GM12891 (cell line): Measurements from ENCODE around the gene KIF3C.

Source experiments
- PAX5 ChIP-seq: IDR thresholded peaks from 2 replicates; pipeline ENCODE4 v1.6.1; 2011; ENCODE audit warnings: low read length, moderate library complexity, mild to moderate bottlenecking; ENCODE audit not compliant: insufficient read depth, severe bottlenecking
- POLR2A ChIP-seq: IDR thresholded peaks from 2 replicates; pipeline ENCODE4 v1.6.1; 2011; ENCODE audit warnings: low read depth, low read length, control low read depth
- POLR2AphosphoS5 ChIP-seq: IDR thresholded peaks from 2 replicates; pipeline ENCODE4 v1.6.1; 2011; ENCODE audit warnings: low read depth, low read length, control low read depth
- POU2F2 ChIP-seq: IDR thresholded peaks from 2 replicates; pipeline ENCODE4 v1.6.1; 2011; ENCODE audit warnings: low read depth, mild to moderate bottlenecking, control low read depth, low read length, moderate library complexity
- SPI1 ChIP-seq: IDR thresholded peaks from 2 replicates; pipeline ENCODE4 v1.6.1; 2011; ENCODE audit warnings: low read depth, low read length, control low read depth
- TAF1 ChIP-seq: IDR thresholded peaks from 2 replicates; pipeline ENCODE4 v1.6.1; 2011; ENCODE audit warnings: low read depth, low read length, control low read depth

GRCh38 chr2:25983735-25984134 lies 1.4 kb upstream of the KIF3C start:
- TF ChIP-seq POLR2A, result no peak
- TF ChIP-seq TAF1, result no peak
- TF ChIP-seq POLR2AphosphoS5, result no peak
- TF ChIP-seq SPI1, result no peak
- TF ChIP-seq POU2F2, result no peak
- no peak for TF ChIP-seq PAX5
